Left ventricle myocardium inferior (tissue), 1 donor: ENCODE measurements around the gene GATM. TPM values are rescaled to one million over a fixed set of nuclear protein-coding genes. Genes with fewer than 3 reads are reported as not detected.

Experiments
- DNase-seq: peaks from one replicate; pipeline ENCODE4 v3.0.0-alpha.2; 2020
- H3K27ac ChIP-seq: fragments of 200-600 bp; replicated peaks from 2 replicates; pipeline ENCODE4 v1.8.0; 2021
- H3K27me3 ChIP-seq: fragments of 200-600 bp; 2 replicates; pipeline ENCODE4 v1.8.0; 2021; ENCODE audit warnings: low read depth
- H3K36me3 ChIP-seq: fragments of 200-600 bp; 2 replicates; pipeline ENCODE4 v1.8.0; 2021
- H3K4me1 ChIP-seq: fragments of 200-600 bp; 2 replicates; pipeline ENCODE4 v1.8.0; 2021
- H3K4me3 ChIP-seq: fragments of 200-600 bp; 2 replicates; pipeline ENCODE4 v1.8.0; 2021; ENCODE audit warnings: mild to moderate bottlenecking, moderate library complexity
- H3K9me3 ChIP-seq: fragments of 200-600 bp; replicated peaks from 2 replicates; pipeline ENCODE4 v1.8.0; 2021
- CTCF ChIP-seq: fragments of 200-600 bp; IDR thresholded peaks from 2 replicates; pipeline ENCODE4 v1.8.0; 2021; ENCODE audit warnings: antibody characterized with exemption, mild to moderate bottlenecking, borderline replicate concordance
- intact Hi-C: fragments of 100-400 bp; cut with micrococcal nuclease; formaldehyde crosslinking; loops from one replicate; pipeline ENCODE4 v1.11.0; 2022
- total RNA-seq: library from RNA; stranded (reverse); fragmentation: NEBNext Ultra II Directional; extraction: Animal tissue kit (Norgen Biotek cat#: 25700); gene quantifications from one replicate; pipeline ENCODE4 v1.2.1, GENCODE V29; 2021
- donor health status: DM: no; HTN: yes; CAD: no; lungs with severe emphysema.

Gene GATM
- total RNA-seq, 1 donor from 2014 or later: 9.3 TPM

GRCh38 chr15:45376967-45377608, 1.3 kb downstream of the GATM start:
- Histone ChIP-seq H3K36me3 (peaks cover 8% of the 10 kb centered on the region), H3K27ac (peak overlapping the region; percentile 88), H3K4me1 (peaks cover 68% of the 10 kb centered on the region), H3K9me3 (no peaks in the 10 kb centered on the region), H3K27me3 (no peaks in the 10 kb centered on the region), H3K4me3 (peak overlapping the region; percentile 80)
- DNase-seq: no peak
- TF ChIP-seq CTCF: no peak
- intact Hi-C loops: no loop called here

DNA sequence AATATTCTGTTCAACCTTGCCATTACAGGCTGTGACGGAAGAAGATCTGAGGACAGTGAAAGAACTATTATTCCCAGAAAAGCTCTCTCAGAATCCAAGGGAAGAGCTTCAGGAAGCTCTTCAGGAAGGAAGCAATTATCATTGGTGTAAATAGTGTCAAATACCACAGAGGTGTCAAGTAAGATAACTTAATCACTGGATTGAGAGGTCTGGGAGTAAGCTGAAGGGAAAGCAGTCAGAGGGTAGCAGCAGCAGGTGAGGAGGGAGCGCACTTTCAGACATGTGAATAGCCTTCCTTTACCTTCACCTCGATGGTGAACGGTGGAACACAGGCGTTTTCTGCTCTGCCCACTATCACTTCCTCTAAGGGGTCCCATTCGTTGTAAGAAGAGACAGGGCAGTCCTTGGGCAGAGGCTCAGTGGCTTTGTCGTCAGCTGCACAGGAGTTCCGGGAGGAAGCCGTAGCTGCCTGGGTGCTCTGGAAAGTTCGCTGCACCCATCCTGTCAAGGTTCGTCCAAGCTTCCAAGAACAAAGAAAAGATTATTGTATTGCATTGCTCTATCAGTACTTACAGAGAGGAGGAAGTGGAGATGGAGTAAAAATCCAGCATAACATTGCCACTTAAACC, 1.9 kb downstream of the GATM start:
- peak overlapping the region; percentile 80 for H3K4me3 ChIP-seq
- H3K27me3 ChIP-seq: no peaks in the 10 kb centered on the region
- no peak for DNase-seq
- H3K9me3 ChIP-seq: no peaks in the 10 kb centered on the region
- intact Hi-C loops: no loop called here
- no peak for TF ChIP-seq CTCF
- H3K27ac ChIP-seq: peak overlapping the region; percentile 88
- peaks cover 8% of the 10 kb centered on the region for H3K36me3 ChIP-seq
- peaks cover 72% of the 10 kb centered on the region for H3K4me1 ChIP-seq

DNA sequence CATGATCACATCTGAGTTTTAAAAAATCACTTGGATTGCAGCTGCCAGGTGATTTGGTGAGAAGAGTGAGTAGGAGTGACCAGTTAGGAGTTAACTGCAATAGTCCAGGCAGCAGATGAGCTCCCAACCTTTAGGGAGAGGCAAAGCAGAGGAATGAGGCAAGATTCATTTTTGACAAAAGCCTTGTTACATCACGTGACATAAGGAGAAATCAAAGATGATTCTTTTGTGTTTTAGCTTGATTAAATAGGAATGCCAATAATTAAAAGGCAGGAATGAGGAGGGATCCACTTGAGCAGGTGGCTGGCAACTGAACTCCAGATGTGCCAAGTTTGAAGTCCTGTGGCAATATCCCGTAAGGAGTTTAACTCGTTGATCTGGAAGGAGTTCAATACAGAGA, 2.5 kb downstream of the GATM start:
- peak overlapping the region; percentile 80 for H3K4me3 ChIP-seq
- H3K4me1 ChIP-seq: peaks cover 72% of the 10 kb centered on the region
- TF ChIP-seq CTCF: no peak
- no peaks in the 10 kb centered on the region for H3K27me3 ChIP-seq
- H3K36me3 ChIP-seq: peaks cover 8% of the 10 kb centered on the region
- intact Hi-C loops: no loop called here
- no peak for DNase-seq
- no peaks in the 10 kb centered on the region for H3K9me3 ChIP-seq
- no peak overlapping the region for H3K27ac ChIP-seq

GRCh38 chr15:45373976-45374375, 4.4 kb downstream of the GATM start:
- Histone ChIP-seq H3K27me3 (no peaks in the 10 kb centered on the region), H3K4me1 (peaks cover 76% of the 10 kb centered on the region), H3K4me3 (no peak overlapping the region), H3K9me3 (no peaks in the 10 kb centered on the region), H3K36me3 (peaks cover 8% of the 10 kb centered on the region), H3K27ac (peak overlapping the region; percentile 3)
- DNase-seq: no peak
- no peak for TF ChIP-seq CTCF
- intact Hi-C loops: no loop called here

DNA sequence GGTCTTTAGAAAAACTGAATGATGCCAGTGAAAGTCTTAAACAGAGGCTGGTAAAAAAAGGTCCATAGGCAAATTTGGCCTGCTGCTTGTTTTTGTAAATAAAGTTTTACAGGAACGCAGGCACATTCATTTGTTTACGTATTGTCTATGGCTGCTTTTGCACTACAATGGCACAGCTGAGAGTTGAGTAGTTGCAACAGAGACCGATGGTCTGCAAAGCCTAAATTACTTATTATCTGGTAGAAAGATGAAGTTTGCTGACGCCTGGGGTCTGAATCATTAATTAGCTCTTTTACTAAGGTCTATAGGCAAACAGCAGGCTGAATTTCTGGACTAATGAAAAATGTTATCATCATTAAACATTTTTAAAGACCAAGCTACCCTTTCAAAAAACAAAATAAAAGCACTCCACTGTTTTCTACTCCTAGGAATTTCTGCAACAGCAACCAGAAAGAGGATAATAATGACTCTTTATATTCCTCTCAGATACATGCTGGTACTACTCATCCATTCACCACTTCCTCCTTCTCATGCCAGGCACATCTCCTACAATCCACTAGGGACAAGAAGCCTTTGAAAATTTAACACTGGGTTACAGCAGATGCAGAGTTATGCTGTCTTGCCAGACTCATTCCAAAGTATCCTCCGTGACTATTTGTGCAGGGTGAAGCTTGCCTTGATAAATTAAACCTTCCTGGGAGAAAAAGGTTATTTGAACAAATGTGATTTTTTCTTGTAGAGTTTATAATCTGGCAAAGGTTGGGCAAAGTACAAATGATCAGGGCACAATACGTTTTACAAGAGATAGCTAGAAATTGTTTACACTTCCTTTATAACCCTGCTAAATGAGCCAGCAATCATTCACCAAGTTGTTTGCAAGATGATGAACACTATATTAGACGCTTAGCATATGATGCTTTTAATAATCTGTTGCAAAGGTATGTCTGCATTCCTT, 6.0 kb downstream of the GATM start:
- intact Hi-C loops: no loop called here
- Histone ChIP-seq H3K36me3 (peaks cover 18% of the 10 kb centered on the region), H3K27ac (no peak overlapping the region), H3K27me3 (no peaks in the 10 kb centered on the region), H3K9me3 (no peaks in the 10 kb centered on the region), H3K4me3 (no peak overlapping the region), H3K4me1 (peaks cover 73% of the 10 kb centered on the region)
- TF ChIP-seq CTCF: peak; percentile 14
- no peak for DNase-seq
